Measurements from ENCODE around the gene HLA-DQA2.
"Not testable (repeated sequence)": the region's sequence is repeated elsewhere in the genome, so short reads cannot be mapped to it uniquely, and the experiment has no call there.

Gene HLA-DQA2

GRCh38 chr6:32779036-32779435 is 37.8 kb downstream of the HLA-DQA2 start:
- no peak for DNase-seq (ENCODE audit: low spot score)

GRCh38 chr6:32782923-32783322 is 41.7 kb downstream of the HLA-DQA2 start:
- not testable (repeated sequence) for DNase-seq (ENCODE audit: low spot score)

- peak; percentile 66 for DNase-seq (ENCODE audit: low spot score)
Measured at GRCh38 chr6:32785781-32786533, 44.8 kb downstream of the HLA-DQA2 start.

GRCh38 chr6:32790306-32790705 is 49.1 kb downstream of the HLA-DQA2 start:
- DNase-seq (ENCODE audit: low spot score), result no peak

- no peak for DNase-seq (ENCODE audit: low spot score)
Measured at GRCh38 chr6:32792901-32793435, 51.8 kb downstream of the HLA-DQA2 start.

GRCh38 chr6:32794510-32794909 is 53.3 kb downstream of the HLA-DQA2 start:
- DNase-seq (ENCODE audit: low spot score), result no peak

All from D341Med (cell line).